ENCODE results near the gene PPP1R15A.

Gene PPP1R15A

DNA sequence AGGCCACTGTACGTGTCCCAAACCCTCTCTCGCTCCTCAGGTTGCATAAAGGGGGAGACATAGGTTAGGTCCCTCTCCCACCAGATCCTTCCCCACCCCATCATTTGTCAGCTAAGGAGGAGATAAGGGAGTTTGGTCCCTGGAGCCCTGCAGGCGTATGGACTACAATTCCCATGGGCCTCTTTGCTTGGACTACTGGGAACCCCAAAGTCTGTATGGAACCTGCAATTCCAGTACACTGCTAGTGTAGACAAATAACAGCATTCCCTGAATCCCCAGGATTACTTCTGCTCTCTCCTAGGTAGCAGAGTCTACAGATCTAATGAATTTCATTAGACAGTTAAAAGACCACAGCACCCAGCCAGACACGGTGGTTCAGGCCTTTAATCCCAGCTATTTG is 19.9 kb upstream of the PPP1R15A start:
- TF ChIP-seq, protein P1, sequence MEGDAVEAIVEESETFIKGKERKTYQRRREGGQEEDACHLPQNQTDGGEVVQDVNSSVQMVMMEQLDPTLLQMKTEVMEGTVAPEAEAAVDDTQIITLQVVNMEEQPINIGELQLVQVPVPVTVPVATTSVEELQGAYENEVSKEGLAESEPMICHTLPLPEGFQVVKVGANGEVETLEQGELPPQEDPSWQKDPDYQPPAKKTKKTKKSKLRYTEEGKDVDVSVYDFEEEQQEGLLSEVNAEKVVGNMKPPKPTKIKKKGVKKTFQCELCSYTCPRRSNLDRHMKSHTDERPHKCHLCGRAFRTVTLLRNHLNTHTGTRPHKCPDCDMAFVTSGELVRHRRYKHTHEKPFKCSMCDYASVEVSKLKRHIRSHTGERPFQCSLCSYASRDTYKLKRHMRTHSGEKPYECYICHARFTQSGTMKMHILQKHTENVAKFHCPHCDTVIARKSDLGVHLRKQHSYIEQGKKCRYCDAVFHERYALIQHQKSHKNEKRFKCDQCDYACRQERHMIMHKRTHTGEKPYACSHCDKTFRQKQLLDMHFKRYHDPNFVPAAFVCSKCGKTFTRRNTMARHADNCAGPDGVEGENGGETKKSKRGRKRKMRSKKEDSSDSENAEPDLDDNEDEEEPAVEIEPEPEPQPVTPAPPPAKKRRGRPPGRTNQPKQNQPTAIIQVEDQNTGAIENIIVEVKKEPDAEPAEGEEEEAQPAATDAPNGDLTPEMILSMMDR (IDR thresholded peaks at IDR 0.05; ENCODE audit: low read depth, low read length, missing control alignments) = no peak
- no peak overlapping the region for H3K27ac ChIP-seq
- in situ Hi-C loops (cut with HindIII; ENCODE audit: low pct_ligation_motif_present, low sequenced_read_pairs) = no loop called here
- H3K4me3 ChIP-seq (ENCODE audit: low read depth, low read length) = no peak overlapping the region
- DNase-seq = no peak
- no peaks in the 10 kb centered on the region for H3K27me3 ChIP-seq (replicated peaks)
- H3K36me3 ChIP-seq (replicated peaks) = no peaks in the 10 kb centered on the region

DNA sequence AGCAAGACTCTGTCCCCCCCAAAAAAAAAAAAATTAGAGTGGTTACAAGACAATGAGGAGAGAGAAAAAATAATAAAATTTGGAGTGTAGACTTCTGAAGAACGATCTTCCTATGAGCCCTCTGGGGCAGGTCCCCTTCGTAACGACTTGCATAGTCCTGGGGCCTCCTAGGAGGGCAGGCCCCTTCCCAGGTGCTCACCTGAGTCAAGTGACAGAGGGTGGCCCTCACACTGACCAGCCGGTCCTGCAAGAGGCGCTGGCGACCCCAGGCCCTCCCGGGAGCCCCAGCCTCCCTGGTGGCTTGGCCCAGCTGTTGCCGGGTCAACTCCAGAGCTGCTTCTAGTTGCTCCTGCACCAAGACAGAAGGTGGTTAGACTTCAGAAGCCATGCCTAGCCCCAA is 18.7 kb upstream of the PPP1R15A start:
- Histone ChIP-seq H3K36me3 (replicated peaks) (no peaks in the 10 kb centered on the region), H3K4me3 (ENCODE audit: low read depth, low read length) (no peak overlapping the region), H3K27me3 (replicated peaks) (no peaks in the 10 kb centered on the region), H3K27ac (no peak overlapping the region)
- in situ Hi-C loops (cut with HindIII; ENCODE audit: low pct_ligation_motif_present, low sequenced_read_pairs) = no loop called here
- DNase-seq = no peak
- TF ChIP-seq, protein P1 (IDR thresholded peaks at IDR 0.05; ENCODE audit: low read depth, low read length, missing control alignments) = no peak

DNA sequence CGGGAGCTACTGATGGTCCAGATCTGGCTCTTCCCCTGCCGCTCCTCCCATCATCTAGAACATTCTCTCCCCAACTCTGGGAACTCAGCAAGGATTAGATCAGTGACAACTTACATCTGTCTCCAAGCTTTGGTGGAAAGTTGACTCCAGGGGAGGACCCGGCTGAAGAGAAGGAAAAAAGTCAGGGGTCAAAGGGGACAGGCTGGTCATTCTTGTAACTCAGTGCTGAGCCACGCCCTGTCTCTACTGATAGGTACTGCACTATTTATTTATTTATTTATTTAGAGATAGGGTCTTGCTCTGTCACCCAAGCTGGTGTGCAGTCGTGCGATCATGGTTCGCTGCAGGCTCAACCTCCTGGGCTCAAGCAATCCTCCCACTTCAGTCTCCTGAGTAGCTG is 18.1 kb upstream of the PPP1R15A start:
- in situ Hi-C loops (cut with HindIII; ENCODE audit: low pct_ligation_motif_present, low sequenced_read_pairs) = no loop called here
- no peak overlapping the region for H3K4me3 ChIP-seq (ENCODE audit: low read depth, low read length)
- H3K36me3 ChIP-seq (replicated peaks) = no peaks in the 10 kb centered on the region
- no peak for DNase-seq
- no peak overlapping the region for H3K27ac ChIP-seq
- TF ChIP-seq, protein P1 (IDR thresholded peaks at IDR 0.05; ENCODE audit: low read depth, low read length, missing control alignments) = no peak
- H3K27me3 ChIP-seq (replicated peaks) = no peaks in the 10 kb centered on the region

DNA sequence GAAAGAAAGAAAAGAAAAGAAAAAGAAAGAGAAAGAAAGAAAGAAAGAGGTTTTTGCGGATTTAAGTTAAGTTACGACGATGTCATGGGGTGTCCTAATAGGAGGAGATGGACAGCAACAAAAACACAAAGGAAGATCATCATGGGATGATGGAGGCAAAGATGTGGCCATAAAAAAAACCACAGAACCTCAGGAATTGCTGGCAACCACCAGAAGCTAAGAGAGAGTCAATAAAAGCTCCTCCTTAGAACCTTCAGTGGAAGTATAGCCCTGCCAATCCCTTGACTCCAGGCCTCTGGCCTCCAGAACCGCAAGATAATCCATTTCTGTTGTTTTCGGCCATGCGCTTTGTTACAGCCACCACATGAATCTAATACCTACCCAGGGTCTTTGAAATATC is 15.3 kb upstream of the PPP1R15A start:
- Histone ChIP-seq H3K27me3 (replicated peaks) (no peaks in the 10 kb centered on the region), H3K4me3 (ENCODE audit: low read depth, low read length) (no peak overlapping the region), H3K36me3 (replicated peaks) (peaks cover 8% of the 10 kb centered on the region), H3K27ac (no peak overlapping the region)
- TF ChIP-seq, protein P1 (IDR thresholded peaks at IDR 0.05; ENCODE audit: low read depth, low read length, missing control alignments) = no peak
- in situ Hi-C loops (cut with HindIII; ENCODE audit: low pct_ligation_motif_present, low sequenced_read_pairs) = no loop called here
- DNase-seq = no peak

DNA sequence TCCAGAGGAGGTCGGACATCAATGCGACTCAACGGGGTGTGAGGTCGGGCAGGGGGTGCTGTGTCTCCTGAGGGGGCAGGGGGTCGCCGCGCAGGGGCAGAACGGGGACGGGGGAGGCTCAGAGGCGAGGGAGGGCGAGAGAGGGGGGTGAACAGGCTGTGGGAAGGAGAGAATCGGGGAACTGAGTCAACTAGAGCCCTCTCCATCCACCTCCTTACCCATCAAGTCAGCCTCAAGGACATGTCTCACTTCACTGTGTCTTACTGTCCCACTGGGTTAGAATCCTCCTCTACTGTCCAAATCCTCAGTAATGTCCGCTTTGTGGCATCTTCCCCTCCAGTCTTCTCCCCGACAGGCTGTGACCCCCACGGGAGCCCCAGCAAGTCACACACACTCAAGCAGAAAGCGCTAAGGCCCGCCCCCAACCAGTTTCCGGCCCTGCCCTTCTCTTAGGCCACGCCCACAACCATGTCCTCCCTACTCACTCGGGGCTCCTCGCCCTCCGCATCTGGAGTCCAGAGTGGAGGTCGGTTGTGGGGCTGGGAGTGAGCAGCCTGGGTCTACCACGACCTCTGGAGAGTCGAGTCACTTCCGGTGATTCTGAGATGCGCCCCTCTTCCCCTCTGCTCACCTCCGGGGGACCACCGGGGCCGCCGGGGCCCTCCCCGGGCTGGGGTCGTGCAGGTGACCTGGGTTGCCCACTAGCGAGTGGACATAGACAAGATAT is 13.1 kb upstream of the PPP1R15A start:
- H3K27ac ChIP-seq = no peak overlapping the region
- in situ Hi-C loops (cut with HindIII; ENCODE audit: low pct_ligation_motif_present, low sequenced_read_pairs) = no loop called here
- no peaks in the 10 kb centered on the region for H3K27me3 ChIP-seq (replicated peaks)
- H3K36me3 ChIP-seq (replicated peaks) = peaks cover 8% of the 10 kb centered on the region
- H3K4me3 ChIP-seq (ENCODE audit: low read depth, low read length) = no peak overlapping the region
- DNase-seq = no peak
- TF ChIP-seq, protein P1 (IDR thresholded peaks at IDR 0.05; ENCODE audit: low read depth, low read length, missing control alignments) = no peak
